Measurements from ENCODE around the gene RAN.
A peak's percentile ranks its signal among the peaks of the same experiment; 100 is the strongest.

RAN gene

GRCh38 chr12:130830246-130830551 is 41.7 kb upstream of the RAN start:
- no peak for DNase-seq (ENCODE audit: low read depth)

DNA sequence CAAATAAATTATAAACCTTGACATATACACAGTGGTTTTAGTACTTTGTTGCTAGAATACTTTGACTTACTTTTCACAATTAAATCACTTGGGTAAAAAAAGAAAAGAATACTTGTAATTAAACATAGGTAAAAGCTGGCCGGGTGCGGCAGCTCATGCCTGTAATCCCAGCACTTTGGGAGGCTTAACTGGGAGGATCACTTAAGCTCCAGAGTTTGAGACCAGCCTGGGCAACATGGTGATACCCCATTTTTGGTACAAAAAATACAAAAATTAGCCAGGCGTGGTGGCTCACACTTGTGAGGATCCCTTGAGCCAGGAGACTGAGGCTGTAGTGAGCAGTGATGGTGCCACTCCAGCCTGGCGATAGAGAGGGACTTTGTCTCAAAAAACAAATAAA is 40.6 kb upstream of the RAN start:
- DNase-seq (ENCODE audit: low read depth) = no peak
- no peak for TF ChIP-seq CTCF (conservative IDR thresholded peaks at IDR 0.05; ENCODE audit: low read length)

More at GRCh38 chr12:130830246-130830551, 41.7 kb upstream of the RAN start:
- H3K4me3 ChIP-seq (ENCODE audit: low read length) = no peak overlapping the region
- no peak for TF ChIP-seq CTCF (conservative IDR thresholded peaks at IDR 0.05; ENCODE audit: low read length)

DNA sequence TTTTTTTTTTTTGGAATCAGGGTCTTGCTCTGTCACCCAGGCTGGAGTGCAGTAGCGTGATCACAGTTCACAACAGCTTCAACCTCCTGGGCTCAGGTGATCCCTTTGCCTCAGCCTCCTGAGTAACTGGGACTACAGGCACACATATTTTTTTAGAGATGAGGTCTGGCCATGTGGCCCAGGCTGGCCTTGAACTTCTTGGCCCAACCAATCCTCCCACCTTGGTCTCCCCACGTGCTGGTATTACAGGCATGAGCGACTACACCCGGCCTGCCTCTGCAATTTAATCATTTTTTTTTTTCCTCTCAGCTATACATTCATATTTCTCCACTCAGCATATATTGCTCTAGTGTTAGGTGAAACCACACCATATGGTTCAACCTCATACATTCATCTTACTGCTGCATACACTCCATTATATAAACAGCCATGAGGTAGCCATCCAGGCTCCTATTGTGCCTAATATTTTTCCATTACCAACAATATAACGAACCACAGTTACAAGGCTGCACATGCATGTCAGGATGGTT is 39.9 kb upstream of the RAN start:
- no peak for DNase-seq (ENCODE audit: low read depth)
- no peak for TF ChIP-seq CTCF (conservative IDR thresholded peaks at IDR 0.05; ENCODE audit: low read length)
- no peak overlapping the region for H3K4me3 ChIP-seq (ENCODE audit: low read length)

More for the DNA sequence above, 40.6 kb upstream of the RAN start:
- H3K4me3 ChIP-seq (ENCODE audit: low read length) = no peak overlapping the region

GRCh38 chr12:130832561-130833209 is 39.2 kb upstream of the RAN start:
- TF ChIP-seq CTCF (conservative IDR thresholded peaks at IDR 0.05; ENCODE audit: low read length) = no peak
- DNase-seq (ENCODE audit: low read depth) = peak; percentile 76
- no peak overlapping the region for H3K4me3 ChIP-seq (ENCODE audit: low read length)

DNA sequence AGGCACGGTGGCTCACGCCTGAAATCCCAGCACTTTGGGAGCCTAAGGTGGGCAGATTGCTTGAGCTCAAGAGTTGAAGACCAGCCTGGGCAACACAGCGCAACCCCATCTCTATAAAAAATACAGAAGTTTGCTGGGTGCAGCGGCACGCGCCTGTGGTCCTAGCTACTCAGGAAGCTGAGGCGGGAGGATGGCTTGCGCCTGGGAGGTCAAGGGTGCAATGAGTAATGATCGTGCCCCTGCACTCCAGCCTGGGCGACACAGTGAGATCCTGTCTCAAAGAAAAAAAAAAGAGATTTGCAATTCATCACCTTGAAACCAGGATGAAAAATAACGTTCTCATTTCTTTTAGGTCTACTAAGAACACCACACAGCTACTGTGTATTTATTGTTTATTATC is 36.9 kb upstream of the RAN start:
- TF ChIP-seq CTCF (conservative IDR thresholded peaks at IDR 0.05; ENCODE audit: low read length) = no peak
- no peak overlapping the region for H3K4me3 ChIP-seq (ENCODE audit: low read length)
- no peak for DNase-seq (ENCODE audit: low read depth)

DNA sequence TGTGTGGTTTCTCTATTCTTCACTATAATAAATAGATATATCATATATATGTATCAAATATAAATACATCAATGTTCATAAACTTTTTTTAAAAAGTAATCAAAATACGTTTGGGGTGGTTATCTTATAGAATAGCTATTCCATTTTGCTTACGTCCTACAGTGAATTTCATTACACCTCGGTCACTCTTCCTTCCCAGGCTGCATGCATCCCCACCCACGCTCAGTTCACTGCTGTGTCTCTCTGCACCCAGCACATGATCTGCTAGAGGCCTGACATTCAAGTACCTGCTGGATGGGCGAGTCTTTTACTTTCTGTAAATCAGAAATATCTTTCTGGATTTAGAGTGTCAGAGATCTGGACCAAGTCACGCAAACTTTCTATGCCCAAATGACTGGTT is 36.4 kb upstream of the RAN start:
- TF ChIP-seq CTCF (conservative IDR thresholded peaks at IDR 0.05; ENCODE audit: low read length) = no peak
- DNase-seq (ENCODE audit: low read depth) = no peak
- H3K4me3 ChIP-seq (ENCODE audit: low read length) = no peak overlapping the region

DNA sequence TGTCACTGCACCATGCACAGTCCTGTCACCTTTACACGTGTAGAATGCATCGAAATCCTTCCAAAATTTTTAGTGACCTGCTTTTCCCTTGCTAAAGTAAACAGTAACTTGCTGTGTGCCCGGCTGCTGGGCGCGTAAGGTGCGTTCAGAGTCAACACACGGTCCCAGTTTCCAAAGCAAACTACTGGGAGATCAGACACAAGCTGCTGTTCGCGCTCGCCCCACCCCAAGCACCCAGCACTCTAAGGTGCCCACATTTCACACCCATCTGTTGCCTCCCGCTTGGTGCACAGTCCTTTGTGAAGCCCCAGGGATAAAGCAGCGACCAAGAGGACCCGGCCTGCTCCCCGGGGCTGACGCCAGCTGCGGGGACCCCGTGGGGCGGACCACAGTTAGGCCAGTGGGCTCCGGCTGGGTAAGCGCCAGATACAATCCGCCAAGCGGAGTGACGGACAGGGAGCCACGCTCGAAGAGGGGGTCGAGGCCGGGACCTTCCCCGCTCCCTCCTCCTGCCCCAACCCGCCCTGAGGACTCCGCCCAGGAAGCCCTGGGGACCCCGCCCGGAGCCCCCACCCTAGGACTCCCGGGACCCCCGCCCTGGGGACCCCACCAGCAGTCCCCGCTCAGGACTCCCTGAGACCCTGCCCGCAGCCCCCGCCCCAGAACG is 33.4 kb upstream of the RAN start:
- TF ChIP-seq CTCF (conservative IDR thresholded peaks at IDR 0.05; ENCODE audit: low read length) = no peak
- peak overlapping the region; percentile 84 for H3K4me3 ChIP-seq (ENCODE audit: low read length)
- peak; percentile 21 for DNase-seq (ENCODE audit: low read depth)
